ENCODE measurements around the gene SH3BGRL2. TPM values are rescaled to one million over a fixed set of nuclear protein-coding genes. Genes with fewer than 3 reads are reported as not detected.

The SH3BGRL2 gene
- total RNA-seq, 1 donor from 2014 or later: 47.0 TPM

- Mint-ChIP-seq H3K36me3 (peaks cover 19% of the 10 kb centered on the region), H3K27ac (no peak overlapping the region), H3K27me3 (ENCODE audit: insufficient read depth, low read depth) (no peaks in the 10 kb centered on the region), H3K9me3 (peaks cover 4% of the 10 kb centered on the region), H3K4me3 (no peak overlapping the region), H3K4me1 (peaks cover 30% of the 10 kb centered on the region)
- H3K4me2 ChIP-seq: no peak overlapping the region
- H3K79me2 ChIP-seq (ENCODE audit: low read depth): peaks cover 16% of the 10 kb centered on the region
- H4K20me1 ChIP-seq (ENCODE audit: low read depth): peaks cover 8% of the 10 kb centered on the region
- no peaks in the 10 kb centered on the region for H3K27me3 ChIP-seq
- DNase-seq (ENCODE audit: low spot score): no peak
- H3K4me3 ChIP-seq: no peak overlapping the region
- H3K4me1 ChIP-seq: peaks cover 26% of the 10 kb centered on the region
- no peaks in the 10 kb centered on the region for H3F3A ChIP-seq (ENCODE audit: low read depth)
- no peak overlapping the region for H2AFZ ChIP-seq (replicated peaks)
- peaks cover 4% of the 10 kb centered on the region for H3K36me3 ChIP-seq
- no peak overlapping the region for H3K27ac ChIP-seq
- TF ChIP-seq EZH2 (IDR thresholded peaks at IDR 0.05) (no peak), CTCF (IDR thresholded peaks at IDR 0.05) (no peak), EZH2phosphoT487 (IDR thresholded peaks at IDR 0.05) (no peak)
- no peak overlapping the region for H3K9ac ChIP-seq
- H3K9me3 ChIP-seq (ENCODE audit: low read depth): no peaks in the 10 kb centered on the region
Observed at GRCh38 chr6:79684876-79685275, 53.7 kb downstream of the SH3BGRL2 start.

- no peak overlapping the region for H3K4me3 ChIP-seq
- no peak overlapping the region for H3K4me3 Mint-ChIP-seq
- no peak for DNase-seq (ENCODE audit: low spot score)
- no peaks in the 10 kb centered on the region for H3K9me3 ChIP-seq (ENCODE audit: low read depth)
- peaks cover 30% of the 10 kb centered on the region for H3K4me1 Mint-ChIP-seq
- H4K20me1 ChIP-seq (ENCODE audit: low read depth): peaks cover 8% of the 10 kb centered on the region
- H3K4me1 ChIP-seq: peaks cover 26% of the 10 kb centered on the region
- H3K36me3 Mint-ChIP-seq: peaks cover 15% of the 10 kb centered on the region
- no peak overlapping the region for H3K9ac ChIP-seq
- peaks cover 4% of the 10 kb centered on the region for H3K27me3 Mint-ChIP-seq (ENCODE audit: insufficient read depth, low read depth)
- peak overlapping the region; percentile 36 for H3K27ac Mint-ChIP-seq
- no peaks in the 10 kb centered on the region for H3F3A ChIP-seq (ENCODE audit: low read depth)
- peaks cover 3% of the 10 kb centered on the region for H3K9me3 Mint-ChIP-seq
- peaks cover 9% of the 10 kb centered on the region for H3K79me2 ChIP-seq (ENCODE audit: low read depth)
- no peak overlapping the region for H2AFZ ChIP-seq (replicated peaks)
- H3K27ac ChIP-seq: peak overlapping the region; percentile 4
- no peaks in the 10 kb centered on the region for H3K27me3 ChIP-seq
- TF ChIP-seq EZH2phosphoT487 (IDR thresholded peaks at IDR 0.05): no peak
- no peak for TF ChIP-seq EZH2 (IDR thresholded peaks at IDR 0.05)
- no peak for TF ChIP-seq CTCF (IDR thresholded peaks at IDR 0.05)
- no peak overlapping the region for H3K4me2 ChIP-seq
- H3K36me3 ChIP-seq: no peaks in the 10 kb centered on the region
Observed at GRCh38 chr6:79686707-79687309, 55.7 kb downstream of the SH3BGRL2 start.

GRCh38 chr6:79687759-79688158 lies 56.6 kb downstream of the SH3BGRL2 start:
- no peak overlapping the region for H3K27ac Mint-ChIP-seq
- no peak overlapping the region for H3K9ac ChIP-seq
- no peaks in the 10 kb centered on the region for H3K36me3 ChIP-seq
- peaks cover 30% of the 10 kb centered on the region for H3K4me1 Mint-ChIP-seq
- H4K20me1 ChIP-seq (ENCODE audit: low read depth): peaks cover 8% of the 10 kb centered on the region
- H3K4me1 ChIP-seq: peaks cover 26% of the 10 kb centered on the region
- H3K36me3 Mint-ChIP-seq: peaks cover 11% of the 10 kb centered on the region
- no peak overlapping the region for H3K4me3 ChIP-seq
- no peaks in the 10 kb centered on the region for H3K27me3 ChIP-seq
- no peak overlapping the region for H3K4me2 ChIP-seq
- TF ChIP-seq CTCF (IDR thresholded peaks at IDR 0.05) (no peak), EZH2phosphoT487 (IDR thresholded peaks at IDR 0.05) (no peak), EZH2 (IDR thresholded peaks at IDR 0.05) (no peak)
- peak; percentile 30 for DNase-seq (ENCODE audit: low spot score)
- peaks cover 5% of the 10 kb centered on the region for H3K9me3 Mint-ChIP-seq
- H3K27me3 Mint-ChIP-seq (ENCODE audit: insufficient read depth, low read depth): peaks cover 4% of the 10 kb centered on the region
- H3F3A ChIP-seq (ENCODE audit: low read depth): no peaks in the 10 kb centered on the region
- H3K79me2 ChIP-seq (ENCODE audit: low read depth): peaks cover 9% of the 10 kb centered on the region
- H3K4me3 Mint-ChIP-seq: no peak overlapping the region
- no peaks in the 10 kb centered on the region for H3K9me3 ChIP-seq (ENCODE audit: low read depth)
- no peak overlapping the region for H2AFZ ChIP-seq (replicated peaks)
- no peak overlapping the region for H3K27ac ChIP-seq
